ENCODE measurements around the gene EIF2S2.

The EIF2S2 gene

GRCh38 chr20:34120213-34120612, 8.2 kb upstream of the EIF2S2 start:
- no peak for DNase-seq (ENCODE audit: low read depth in 2 of 2)

- DNase-seq (ENCODE audit: low read depth in 2 of 2) = no peak
Measured at GRCh38 chr20:34115232-34115631, 3.2 kb upstream of the EIF2S2 start.

DNA sequence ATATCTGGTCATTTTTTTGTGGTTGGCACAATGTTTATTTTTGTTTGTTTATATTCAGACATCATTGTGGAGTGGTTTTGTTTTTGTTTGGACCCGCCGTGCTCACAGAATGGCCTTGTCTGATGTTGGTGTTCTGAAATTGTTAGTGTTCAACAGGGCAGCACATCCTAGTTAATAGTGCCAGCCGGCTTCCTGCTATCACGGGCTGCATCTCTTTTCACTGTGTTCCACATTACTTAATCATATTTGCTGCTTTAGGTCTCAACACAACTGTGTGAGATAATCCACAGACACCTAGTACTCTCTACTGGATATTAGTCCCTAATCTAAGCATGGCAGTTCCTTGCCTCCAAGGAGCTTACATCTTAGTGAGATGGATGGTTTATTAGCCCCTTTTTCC, 2.8 kb upstream of the EIF2S2 start:
- no peak for DNase-seq (ENCODE audit: low read depth in 2 of 2)

DNA sequence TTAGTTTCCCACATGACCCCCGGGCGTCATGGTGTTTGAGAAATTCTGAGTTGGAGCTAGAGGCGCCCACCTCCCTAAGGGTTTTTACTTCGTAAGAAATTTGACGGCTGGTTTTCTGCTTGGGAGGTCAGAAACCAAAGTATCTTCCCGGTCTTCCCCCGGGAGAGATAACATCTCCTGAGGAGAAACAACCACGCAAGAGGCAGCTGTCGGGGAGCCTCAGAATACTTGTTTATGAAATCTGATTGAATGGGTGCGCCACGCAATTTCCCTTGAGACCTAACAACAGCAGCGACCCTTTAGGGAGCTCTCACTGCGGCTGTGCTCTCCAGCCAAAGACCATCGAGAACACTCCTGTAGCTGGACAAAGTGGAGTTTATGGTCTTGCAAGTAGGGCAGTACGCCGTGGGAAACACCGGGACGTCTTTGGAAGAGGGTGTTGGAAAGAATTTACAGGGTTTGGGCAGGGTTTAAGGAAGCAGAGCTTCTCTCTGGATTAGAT, 608 bp upstream of the EIF2S2 start:
- peak in 1 of 2 experiments; percentile 7 for DNase-seq (ENCODE audit: low read depth in 2 of 2)

DNA sequence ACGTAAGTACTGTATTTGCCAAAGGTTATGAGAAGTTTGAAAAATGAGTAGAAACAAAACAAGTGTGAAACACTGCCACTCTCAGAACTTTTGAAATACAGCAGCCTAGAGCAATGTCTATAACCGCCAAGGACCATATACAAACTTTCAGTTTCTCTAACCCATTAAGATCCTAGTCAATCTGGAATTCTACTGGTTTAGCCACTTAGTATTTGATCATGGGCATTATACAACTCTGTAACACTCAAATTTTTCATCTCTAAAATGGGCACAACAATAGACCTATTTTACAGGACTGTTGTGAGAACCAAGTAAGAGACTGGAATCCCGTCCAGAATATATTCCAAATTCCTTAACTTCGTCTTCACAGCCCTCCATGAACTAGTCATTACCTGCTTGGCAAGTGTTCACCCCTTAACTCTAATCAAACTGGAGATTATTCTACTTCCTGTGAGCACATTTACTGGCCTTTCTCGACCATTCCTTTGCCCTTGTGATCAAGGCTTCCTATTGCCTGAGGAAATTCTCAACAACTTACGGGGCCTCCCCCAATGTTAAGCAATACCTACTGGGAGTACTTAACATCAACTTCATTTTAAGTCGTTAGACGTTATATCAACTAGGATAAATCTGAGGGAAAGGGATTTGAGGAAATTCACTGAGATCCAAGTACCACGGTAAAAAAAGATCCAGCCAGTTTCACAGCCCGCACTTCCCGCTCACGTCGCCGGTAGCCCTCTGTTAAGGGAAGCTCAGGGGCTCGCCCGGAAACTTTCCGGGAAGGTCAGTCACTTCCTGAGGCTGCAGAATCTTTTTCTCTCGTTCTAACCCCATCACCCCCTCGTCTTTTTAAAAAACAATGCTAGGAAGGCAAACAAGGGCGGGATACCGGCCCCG, 1.1 kb downstream of the EIF2S2 start:
- peak in 1 of 2 experiments; percentile 13 for DNase-seq (ENCODE audit: low read depth in 2 of 2)

GRCh38 chr20:34110025-34110744, 1.9 kb downstream of the EIF2S2 start:
- no peak for DNase-seq (ENCODE audit: low read depth in 2 of 2)

- no peak for DNase-seq (ENCODE audit: low read depth in 2 of 2)
Measured at GRCh38 chr20:34109442-34109841, 2.6 kb downstream of the EIF2S2 start.

- no peak for DNase-seq (ENCODE audit: low read depth in 2 of 2)
Measured at GRCh38 chr20:34108616-34109174, 3.3 kb downstream of the EIF2S2 start.

GRCh38 chr20:34105978-34106675, 5.9 kb downstream of the EIF2S2 start:
- no peak for DNase-seq (ENCODE audit: low read depth in 2 of 2)

- no peak for DNase-seq (ENCODE audit: low read depth in 2 of 2)
Measured at GRCh38 chr20:34104059-34104458, 8.0 kb downstream of the EIF2S2 start.

DNA sequence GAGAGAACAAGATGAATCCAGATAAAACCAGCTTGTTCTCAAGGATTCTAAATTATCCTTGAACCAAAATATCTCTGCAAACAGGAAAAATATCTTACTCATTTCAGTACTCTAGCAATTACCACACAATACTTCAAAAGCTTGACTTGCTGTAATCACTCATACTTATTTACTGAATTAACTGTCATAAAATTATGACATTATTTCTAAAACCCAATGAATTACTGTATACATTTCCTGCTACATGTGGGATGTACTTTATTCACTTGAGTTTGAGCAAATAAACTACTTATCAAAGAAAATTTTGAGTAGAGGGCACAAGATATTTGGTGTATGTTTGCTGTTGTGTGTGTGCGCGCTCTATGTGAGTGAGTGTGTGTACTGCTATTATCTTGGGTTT, 9.7 kb downstream of the EIF2S2 start:
- DNase-seq (ENCODE audit: low read depth in 2 of 2) = no peak

DNA sequence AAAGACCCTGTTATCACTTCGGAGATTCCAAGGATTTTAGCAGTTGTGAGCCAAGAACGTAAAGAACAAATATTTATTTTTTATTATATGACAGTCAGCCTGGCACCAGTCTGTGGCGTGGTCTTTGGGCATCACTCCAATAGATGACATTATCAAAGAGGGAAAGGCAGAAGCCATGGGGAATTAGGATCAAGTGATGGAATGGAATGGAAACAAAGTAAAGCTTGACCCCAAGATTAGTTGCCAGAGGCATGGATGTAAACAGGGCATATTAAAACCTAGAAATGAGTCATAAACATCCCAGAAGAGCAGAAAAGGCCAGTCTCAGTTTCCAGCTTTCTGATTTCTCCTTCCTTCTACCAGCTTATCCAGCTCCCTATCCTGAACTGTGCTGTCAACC, 11.5 kb downstream of the EIF2S2 start:
- no peak for DNase-seq (ENCODE audit: low read depth in 2 of 2)

DNA sequence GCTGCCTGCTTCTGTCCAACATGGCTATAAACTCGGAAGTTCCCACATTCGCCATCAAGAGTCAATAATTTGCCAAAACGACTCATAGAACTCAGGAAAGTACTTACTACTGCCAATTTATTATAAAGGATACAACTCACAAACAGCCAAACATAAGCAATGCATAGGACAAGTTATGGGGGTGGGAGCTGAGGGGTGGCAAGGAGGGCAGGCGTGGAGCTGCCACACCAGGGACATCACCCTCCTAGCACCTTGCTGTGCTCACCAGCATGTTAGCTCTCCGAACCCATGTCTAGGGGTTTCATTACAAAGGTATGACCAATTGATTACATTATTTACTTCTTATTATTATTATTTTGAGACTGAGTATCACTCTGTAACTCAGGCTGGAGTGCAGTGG, 12.4 kb downstream of the EIF2S2 start:
- DNase-seq (ENCODE audit: low read depth in 2 of 2) = no peak

- DNase-seq (ENCODE audit: low read depth in 2 of 2) = no peak
Measured at GRCh38 chr20:34098570-34098969, 13.5 kb downstream of the EIF2S2 start.

DNA sequence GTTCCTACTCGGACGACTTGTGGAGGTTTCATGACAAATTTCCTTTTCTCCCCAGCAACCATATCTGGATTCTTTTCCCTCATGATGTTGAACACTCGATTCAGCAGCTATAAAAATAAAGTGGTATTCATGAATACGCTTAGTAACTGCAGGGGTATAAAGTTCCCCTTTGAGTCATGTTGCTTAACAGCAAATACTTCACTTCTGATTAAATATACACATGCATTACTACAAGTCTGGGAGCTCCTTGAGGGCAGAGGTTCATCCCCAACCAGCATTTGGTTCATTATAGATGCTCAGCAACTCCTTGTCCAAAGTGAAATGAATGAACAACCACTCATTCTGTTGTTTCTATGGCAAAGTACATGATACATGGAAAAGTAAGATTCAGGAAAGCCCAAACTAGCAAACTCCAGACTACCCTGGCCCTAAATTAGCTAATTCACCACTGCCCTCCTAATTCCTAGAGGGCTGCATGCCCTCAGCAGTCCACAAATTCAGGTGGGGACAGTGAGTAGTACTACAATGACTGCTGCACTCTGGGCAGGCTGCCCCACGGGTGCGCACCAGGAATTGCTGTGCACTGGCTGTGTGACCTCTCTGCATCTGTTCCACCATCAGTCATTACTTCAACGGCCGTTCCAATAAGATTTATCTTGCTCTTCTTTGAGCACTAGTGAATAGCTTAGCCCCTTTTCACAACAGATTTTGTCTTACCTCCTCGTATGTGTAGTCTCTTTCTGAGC, 15.2 kb downstream of the EIF2S2 start:
- DNase-seq (ENCODE audit: low read depth in 2 of 2) = no peak

DNA sequence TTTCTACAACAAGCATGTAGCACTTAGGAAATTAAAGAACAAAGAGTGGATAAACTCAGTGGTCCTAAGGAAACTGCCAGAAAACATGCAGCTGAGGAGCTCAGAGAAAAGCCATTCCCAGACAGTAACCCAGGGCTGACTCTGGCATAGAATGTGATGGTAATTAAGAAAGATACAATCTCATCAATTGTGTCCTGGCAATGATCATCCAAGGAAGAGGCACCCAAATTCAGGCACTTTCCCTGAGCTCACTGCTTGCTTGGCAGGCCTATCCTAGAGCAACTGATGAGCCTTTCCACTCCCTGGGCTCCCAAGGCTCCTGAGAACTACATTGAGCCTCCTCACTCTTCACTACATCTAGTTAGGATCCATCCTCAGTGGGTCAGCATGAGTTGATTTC, 16.2 kb downstream of the EIF2S2 start:
- no peak for DNase-seq (ENCODE audit: low read depth in 2 of 2)

DNA sequence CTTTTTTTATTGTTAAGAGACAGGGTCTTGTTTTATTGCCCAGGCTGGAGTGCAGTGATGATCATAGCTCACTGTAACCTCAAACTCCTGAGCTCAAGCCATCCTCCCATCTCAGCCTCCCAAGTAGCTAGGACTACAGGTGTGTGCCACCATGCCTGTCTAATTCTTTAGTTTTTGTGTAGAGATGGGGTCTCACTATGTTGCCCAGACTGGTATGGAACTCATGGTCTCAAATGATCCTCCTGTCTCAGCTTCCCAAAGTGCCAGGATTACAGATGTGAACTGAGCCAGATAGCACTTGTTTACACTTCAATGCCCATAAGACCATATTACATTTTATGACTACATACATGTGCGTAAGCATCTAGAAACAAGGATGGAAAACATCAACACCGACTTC, 18.1 kb downstream of the EIF2S2 start:
- DNase-seq (ENCODE audit: low read depth in 2 of 2) = no peak

- no peak for DNase-seq (ENCODE audit: low read depth in 2 of 2)
Measured at GRCh38 chr20:34091637-34092200, 20.3 kb downstream of the EIF2S2 start.

DNA sequence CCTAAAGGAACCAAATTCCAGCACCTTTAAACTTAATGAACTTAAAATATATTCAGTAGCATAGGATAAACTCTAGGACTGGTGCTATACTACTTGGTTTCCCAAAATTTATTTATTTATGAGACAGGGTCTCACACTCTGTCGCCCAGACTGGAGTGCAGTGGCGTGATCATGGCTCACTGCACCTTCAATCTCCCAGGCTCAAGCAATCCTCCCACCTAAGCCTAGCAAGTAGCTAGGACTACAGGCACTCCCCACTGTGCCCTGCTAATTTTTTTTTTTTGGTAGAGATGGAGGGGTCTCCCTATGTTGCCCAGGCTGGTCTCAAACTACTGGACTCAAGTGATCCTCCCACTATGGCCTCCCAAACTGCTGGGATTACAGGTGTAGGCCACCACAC, 21.4 kb downstream of the EIF2S2 start:
- DNase-seq (ENCODE audit: low read depth in 2 of 2) = no peak

- DNase-seq (ENCODE audit: low read depth in 2 of 2) = no peak
Measured at GRCh38 chr20:34089655-34090345, 22.2 kb downstream of the EIF2S2 start.

DNA sequence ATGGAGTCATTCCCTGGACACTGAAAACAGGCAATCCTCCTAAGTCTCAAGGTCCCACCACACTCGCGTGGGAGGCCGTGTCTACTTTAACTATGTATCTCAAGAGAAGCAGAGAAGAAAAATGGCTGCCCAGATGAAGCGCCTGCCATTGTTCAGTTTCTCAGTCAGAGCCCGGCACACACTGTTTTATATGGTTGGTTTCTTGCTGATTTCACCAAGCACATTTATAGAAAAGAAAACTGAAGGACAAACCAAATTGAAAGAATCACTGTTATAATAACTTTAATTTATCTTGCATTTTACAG, 22.9 kb downstream of the EIF2S2 start:
- no peak for DNase-seq (ENCODE audit: low read depth in 2 of 2)

All from fibroblast of skin of left quadriceps (primary cell).